ENCODE measurements around the gene MSI2.

Gene MSI2

GRCh38 chr17:57266902-57267311 is 10.6 kb downstream of the MSI2 start:
- H3K4me1 ChIP-seq (ENCODE audit: insufficient read depth, low read length) = peaks cover 38% of the 10 kb centered on the region
- H3K27me3 ChIP-seq (ENCODE audit: insufficient read depth, low read length) = no peaks in the 10 kb centered on the region
- H3K4me3 ChIP-seq (ENCODE audit: low read length) = no peak overlapping the region
- H3K9me3 ChIP-seq (ENCODE audit: low read length) = peaks cover 29% of the 10 kb centered on the region
- H3K36me3 ChIP-seq (ENCODE audit: insufficient read depth, low read length) = peaks cover 70% of the 10 kb centered on the region
- H2AFZ ChIP-seq (ENCODE audit: low read depth, low read length) = no peak overlapping the region

GRCh38 chr17:57268181-57268580 is 11.9 kb downstream of the MSI2 start:
- Histone ChIP-seq H3K4me1 (ENCODE audit: insufficient read depth, low read length) (peaks cover 44% of the 10 kb centered on the region), H3K4me3 (ENCODE audit: low read length) (no peak overlapping the region), H3K9me3 (ENCODE audit: low read length) (peaks cover 26% of the 10 kb centered on the region), H2AFZ (ENCODE audit: low read depth, low read length) (no peak overlapping the region), H3K36me3 (ENCODE audit: insufficient read depth, low read length) (peaks cover 57% of the 10 kb centered on the region), H3K27me3 (ENCODE audit: insufficient read depth, low read length) (no peaks in the 10 kb centered on the region)

DNA sequence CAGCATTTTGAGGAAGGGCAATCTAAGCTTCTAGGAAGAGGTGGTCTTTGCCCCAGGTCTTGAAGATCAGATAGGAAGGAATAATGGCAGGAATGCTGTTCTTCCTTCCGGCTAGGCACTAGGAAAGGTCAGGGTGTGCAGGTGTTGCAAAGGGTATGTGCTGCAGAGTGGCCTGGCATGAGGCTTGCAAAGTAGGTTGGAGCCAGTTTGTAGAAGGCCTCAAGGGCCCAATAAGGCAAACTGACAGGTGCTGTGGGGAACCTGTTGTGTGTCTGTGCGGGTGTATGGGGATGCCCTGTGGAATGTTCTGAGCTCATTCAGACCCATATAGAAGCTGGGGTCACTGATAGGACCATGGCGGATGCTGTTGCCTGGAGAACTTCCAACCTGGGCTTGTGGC is 12.7 kb downstream of the MSI2 start:
- Histone ChIP-seq H2AFZ (ENCODE audit: low read depth, low read length) (no peak overlapping the region), H3K4me1 (ENCODE audit: insufficient read depth, low read length) (peaks cover 52% of the 10 kb centered on the region), H3K9me3 (ENCODE audit: low read length) (peaks cover 18% of the 10 kb centered on the region), H3K27me3 (ENCODE audit: insufficient read depth, low read length) (no peaks in the 10 kb centered on the region), H3K4me3 (ENCODE audit: low read length) (no peak overlapping the region), H3K36me3 (ENCODE audit: insufficient read depth, low read length) (peaks cover 50% of the 10 kb centered on the region)

- peaks cover 16% of the 10 kb centered on the region for H3K9me3 ChIP-seq (ENCODE audit: low read length)
- H2AFZ ChIP-seq (ENCODE audit: low read depth, low read length) = no peak overlapping the region
- H3K36me3 ChIP-seq (ENCODE audit: insufficient read depth, low read length) = peaks cover 50% of the 10 kb centered on the region
- H3K4me3 ChIP-seq (ENCODE audit: low read length) = no peak overlapping the region
- H3K4me1 ChIP-seq (ENCODE audit: insufficient read depth, low read length) = peaks cover 59% of the 10 kb centered on the region
- H3K27me3 ChIP-seq (ENCODE audit: insufficient read depth, low read length) = no peaks in the 10 kb centered on the region
Observed at GRCh38 chr17:57269598-57270255, 13.4 kb downstream of the MSI2 start.

DNA sequence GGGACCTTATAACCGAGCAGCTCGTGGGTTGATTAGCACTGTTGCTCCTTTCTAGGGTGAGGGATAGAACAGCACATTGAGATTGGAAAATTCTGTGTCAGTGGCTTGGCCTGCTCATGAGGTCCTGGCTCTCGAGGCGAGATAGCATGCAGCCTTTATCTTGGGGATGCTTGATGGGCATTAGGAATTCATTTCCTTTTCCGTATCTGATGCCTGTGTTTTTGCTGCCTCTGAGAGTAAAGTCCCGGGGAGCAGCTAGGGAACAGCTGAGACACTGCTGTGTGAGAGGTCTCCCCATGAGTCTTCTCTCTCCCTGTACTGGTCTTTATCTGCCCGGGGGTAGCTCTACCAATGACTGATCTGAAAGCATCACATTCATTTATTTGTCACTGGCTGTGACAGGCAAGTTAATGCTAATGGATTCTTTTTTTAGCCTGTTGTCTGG is 14.5 kb downstream of the MSI2 start:
- Histone ChIP-seq H2AFZ (ENCODE audit: low read depth, low read length) (no peak overlapping the region), H3K4me3 (ENCODE audit: low read length) (no peak overlapping the region), H3K36me3 (ENCODE audit: insufficient read depth, low read length) (peaks cover 51% of the 10 kb centered on the region), H3K9me3 (ENCODE audit: low read length) (peaks cover 11% of the 10 kb centered on the region), H3K4me1 (ENCODE audit: insufficient read depth, low read length) (peaks cover 65% of the 10 kb centered on the region), H3K27me3 (ENCODE audit: insufficient read depth, low read length) (no peaks in the 10 kb centered on the region)

DNA sequence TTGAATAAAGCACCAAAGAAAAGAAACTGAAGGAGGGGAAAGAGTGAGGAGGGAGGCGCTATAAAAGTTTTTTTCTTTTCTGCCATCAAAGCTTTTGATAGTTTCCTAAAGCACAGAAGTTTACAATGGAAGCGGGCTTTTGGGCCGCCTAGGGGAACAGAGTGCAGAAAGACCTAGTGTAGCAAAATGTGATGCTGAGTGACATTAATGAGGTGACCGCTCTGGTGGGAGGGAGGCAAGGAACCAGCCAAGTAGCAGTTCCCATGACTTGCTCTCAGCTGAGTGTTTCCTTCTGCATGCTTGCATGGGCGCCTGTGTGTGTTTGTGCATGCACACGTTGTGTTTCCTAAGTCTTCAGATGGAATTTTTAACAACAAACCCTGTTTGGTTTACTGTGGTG is 15.5 kb downstream of the MSI2 start:
- H3K4me3 ChIP-seq (ENCODE audit: low read length) = no peak overlapping the region
- no peak overlapping the region for H2AFZ ChIP-seq (ENCODE audit: low read depth, low read length)
- peaks cover 54% of the 10 kb centered on the region for H3K36me3 ChIP-seq (ENCODE audit: insufficient read depth, low read length)
- no peaks in the 10 kb centered on the region for H3K27me3 ChIP-seq (ENCODE audit: insufficient read depth, low read length)
- peaks cover 65% of the 10 kb centered on the region for H3K4me1 ChIP-seq (ENCODE audit: insufficient read depth, low read length)
- H3K9me3 ChIP-seq (ENCODE audit: low read length) = peaks cover 6% of the 10 kb centered on the region

GRCh38 chr17:57273490-57273889 is 17.2 kb downstream of the MSI2 start:
- Histone ChIP-seq H2AFZ (ENCODE audit: low read depth, low read length) (no peak overlapping the region), H3K36me3 (ENCODE audit: insufficient read depth, low read length) (peaks cover 52% of the 10 kb centered on the region), H3K4me3 (ENCODE audit: low read length) (no peak overlapping the region), H3K27me3 (ENCODE audit: insufficient read depth, low read length) (no peaks in the 10 kb centered on the region), H3K9me3 (ENCODE audit: low read length) (no peaks in the 10 kb centered on the region), H3K4me1 (ENCODE audit: insufficient read depth, low read length) (peaks cover 65% of the 10 kb centered on the region)

DNA sequence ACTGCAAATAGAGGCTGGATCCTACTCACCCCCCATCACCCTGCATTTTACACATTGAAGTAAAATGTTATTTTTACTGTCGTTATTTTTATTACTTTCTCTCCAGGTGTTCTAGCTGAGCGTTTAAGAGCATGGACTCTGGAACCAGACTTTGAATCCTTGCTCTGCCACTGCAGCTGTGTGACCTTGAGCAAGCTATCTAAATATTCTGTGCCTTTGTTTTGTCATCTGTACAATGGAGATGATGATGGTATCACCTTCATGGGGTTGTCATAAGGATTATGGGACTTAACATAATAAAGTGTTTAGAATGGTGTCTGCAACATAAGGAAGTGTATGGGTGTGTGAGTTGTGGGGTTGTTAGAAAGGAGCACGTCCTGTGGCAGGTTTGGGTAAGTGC is 17.8 kb downstream of the MSI2 start:
- no peaks in the 10 kb centered on the region for H3K9me3 ChIP-seq (ENCODE audit: low read length)
- no peak overlapping the region for H2AFZ ChIP-seq (ENCODE audit: low read depth, low read length)
- H3K4me1 ChIP-seq (ENCODE audit: insufficient read depth, low read length) = peaks cover 61% of the 10 kb centered on the region
- H3K4me3 ChIP-seq (ENCODE audit: low read length) = no peak overlapping the region
- H3K36me3 ChIP-seq (ENCODE audit: insufficient read depth, low read length) = peaks cover 51% of the 10 kb centered on the region
- H3K27me3 ChIP-seq (ENCODE audit: insufficient read depth, low read length) = no peaks in the 10 kb centered on the region

- H3K36me3 ChIP-seq (ENCODE audit: insufficient read depth, low read length) = peaks cover 55% of the 10 kb centered on the region
Observed at GRCh38 chr17:57275071-57275764, 18.9 kb downstream of the MSI2 start.

DNA sequence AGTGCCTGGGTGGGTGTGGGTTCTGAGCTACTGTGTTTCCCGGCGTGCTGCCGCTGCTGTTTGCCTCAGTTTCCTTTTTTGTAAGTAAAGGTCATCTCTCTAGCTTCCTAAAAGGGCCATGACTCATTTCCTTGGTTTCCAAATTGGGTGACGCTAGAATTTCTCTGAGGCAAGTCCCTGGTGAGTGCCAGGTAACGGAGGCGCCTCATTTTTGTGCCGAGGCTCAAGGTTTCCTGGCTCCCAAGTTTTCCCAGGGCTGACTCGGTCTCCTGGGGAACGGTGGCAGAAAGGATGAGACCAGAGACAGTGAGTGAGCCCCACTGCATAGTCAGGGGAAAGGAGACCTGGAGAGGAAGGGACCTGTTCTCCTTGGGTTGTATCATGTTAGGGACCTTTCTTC is 20.3 kb downstream of the MSI2 start:
- Histone ChIP-seq H3K36me3 (ENCODE audit: insufficient read depth, low read length) (peaks cover 61% of the 10 kb centered on the region), H3K4me1 (ENCODE audit: insufficient read depth, low read length) (peaks cover 41% of the 10 kb centered on the region), H3K4me3 (ENCODE audit: low read length) (no peak overlapping the region), H2AFZ (ENCODE audit: low read depth, low read length) (no peak overlapping the region), H3K9me3 (ENCODE audit: low read length) (no peaks in the 10 kb centered on the region), H3K27me3 (ENCODE audit: insufficient read depth, low read length) (no peaks in the 10 kb centered on the region)

More at GRCh38 chr17:57275071-57275764, 18.9 kb downstream of the MSI2 start:
- peaks cover 50% of the 10 kb centered on the region for H3K4me1 ChIP-seq (ENCODE audit: insufficient read depth, low read length)
- no peak overlapping the region for H3K4me3 ChIP-seq (ENCODE audit: low read length)
- H3K9me3 ChIP-seq (ENCODE audit: low read length) = no peaks in the 10 kb centered on the region
- no peak overlapping the region for H2AFZ ChIP-seq (ENCODE audit: low read depth, low read length)
- no peaks in the 10 kb centered on the region for H3K27me3 ChIP-seq (ENCODE audit: insufficient read depth, low read length)

DNA sequence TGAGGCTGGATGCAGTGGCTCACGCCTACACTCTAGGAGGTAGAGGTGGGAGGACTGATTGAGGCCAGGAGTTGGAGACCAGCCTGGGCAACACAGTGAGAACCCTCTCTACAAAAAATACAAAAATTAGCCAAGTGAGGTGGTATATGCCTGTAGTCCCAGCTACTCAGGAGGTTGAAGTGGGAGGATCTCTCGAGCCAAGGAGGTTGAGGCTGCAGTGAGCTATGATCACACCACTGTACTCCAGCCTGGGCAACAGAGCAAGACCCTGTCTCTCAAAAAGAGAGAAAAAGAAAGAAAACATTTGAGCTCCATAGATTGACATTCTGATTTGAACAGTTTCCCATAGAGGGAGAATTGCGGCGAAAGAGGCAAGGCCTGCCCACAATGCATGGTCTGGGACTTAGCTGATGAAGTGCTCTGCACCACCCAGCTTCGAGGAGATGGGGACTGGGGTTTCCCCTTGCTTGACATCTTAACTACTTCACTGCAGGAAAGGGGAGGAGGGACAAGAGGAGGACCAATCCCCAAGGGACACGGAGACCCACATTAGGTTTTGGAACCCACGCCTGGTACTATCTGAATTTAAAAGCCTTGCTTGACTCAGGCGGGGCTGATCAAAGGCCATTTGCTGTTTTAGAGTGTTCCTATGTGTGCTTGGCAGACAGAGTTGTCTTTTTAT is 21.7 kb downstream of the MSI2 start:
- peaks cover 61% of the 10 kb centered on the region for H3K36me3 ChIP-seq (ENCODE audit: insufficient read depth, low read length)
- H3K27me3 ChIP-seq (ENCODE audit: insufficient read depth, low read length) = no peaks in the 10 kb centered on the region
- no peaks in the 10 kb centered on the region for H3K9me3 ChIP-seq (ENCODE audit: low read length)
- H3K4me1 ChIP-seq (ENCODE audit: insufficient read depth, low read length) = peaks cover 42% of the 10 kb centered on the region
- no peak overlapping the region for H2AFZ ChIP-seq (ENCODE audit: low read depth, low read length)
- no peak overlapping the region for H3K4me3 ChIP-seq (ENCODE audit: low read length)

DNA sequence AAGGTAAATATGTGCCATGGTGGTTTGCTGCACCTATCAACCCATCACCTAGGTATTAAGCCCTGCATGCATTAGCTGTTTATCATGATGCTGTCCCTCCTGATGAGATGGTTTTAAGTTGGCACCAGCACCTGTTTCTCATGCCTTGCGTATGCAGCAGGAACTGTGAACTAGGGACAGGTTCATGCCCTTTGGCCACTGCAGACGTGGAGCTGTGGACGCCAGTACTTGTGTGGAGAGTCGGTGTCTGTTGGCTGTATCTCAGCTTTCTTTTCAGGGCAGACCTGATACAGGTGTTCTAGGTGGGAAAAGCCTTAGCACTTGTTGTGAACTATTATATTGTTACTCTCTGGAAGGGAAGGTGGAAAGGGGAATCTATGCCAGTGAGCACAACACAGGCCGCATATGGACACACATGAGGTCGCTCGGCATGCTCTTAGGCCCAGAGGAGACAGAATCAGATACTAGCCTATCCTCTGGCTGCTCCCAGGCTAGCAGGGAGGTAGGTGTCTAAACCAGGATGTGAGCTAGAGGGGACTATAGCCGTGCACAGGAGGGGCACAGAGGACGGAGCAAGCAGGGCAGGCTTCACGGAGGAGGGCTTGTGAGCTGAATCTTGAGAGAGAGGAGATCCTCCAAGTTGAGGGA is 22.5 kb downstream of the MSI2 start:
- Histone ChIP-seq H2AFZ (ENCODE audit: low read depth, low read length) (no peak overlapping the region), H3K36me3 (ENCODE audit: insufficient read depth, low read length) (peaks cover 61% of the 10 kb centered on the region), H3K4me1 (ENCODE audit: insufficient read depth, low read length) (peaks cover 42% of the 10 kb centered on the region), H3K27me3 (ENCODE audit: insufficient read depth, low read length) (no peaks in the 10 kb centered on the region), H3K9me3 (ENCODE audit: low read length) (no peaks in the 10 kb centered on the region), H3K4me3 (ENCODE audit: low read length) (no peak overlapping the region)

DNA sequence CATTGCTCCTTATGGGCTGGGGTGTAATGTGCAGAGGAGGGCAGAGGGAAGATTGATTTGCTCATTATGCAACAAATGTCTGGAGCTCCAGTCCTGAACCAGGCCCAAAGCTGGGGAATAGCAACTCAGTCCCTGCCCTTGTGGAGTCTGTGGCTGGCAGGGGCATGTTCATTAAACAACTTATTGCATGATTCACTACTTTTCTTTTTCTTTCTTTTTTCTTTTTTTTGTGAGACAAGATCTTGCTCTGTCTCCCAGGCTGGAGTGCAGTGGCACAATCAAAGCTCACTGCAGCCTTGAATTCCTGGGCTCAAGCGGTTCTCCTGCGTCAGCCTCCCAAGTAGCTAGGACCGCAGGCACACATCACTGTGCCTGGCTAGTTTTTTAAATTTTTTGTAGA is 23.1 kb downstream of the MSI2 start:
- H3K9me3 ChIP-seq (ENCODE audit: low read length) = no peaks in the 10 kb centered on the region
- no peak overlapping the region for H2AFZ ChIP-seq (ENCODE audit: low read depth, low read length)
- peaks cover 42% of the 10 kb centered on the region for H3K4me1 ChIP-seq (ENCODE audit: insufficient read depth, low read length)
- peaks cover 56% of the 10 kb centered on the region for H3K36me3 ChIP-seq (ENCODE audit: insufficient read depth, low read length)
- H3K27me3 ChIP-seq (ENCODE audit: insufficient read depth, low read length) = no peaks in the 10 kb centered on the region
- no peak overlapping the region for H3K4me3 ChIP-seq (ENCODE audit: low read length)
